Neutrophil (primary cell): Measurements from ENCODE around the gene CCDC122.

Source experiments
- H3K27ac ChIP-seq: fragments of 200-600 bp; sonication (generic); 2 replicates; pipeline ENCODE4 v1.5.1; 2016; ENCODE audit warnings: mild to moderate bottlenecking, moderate library complexity
- H3K27me3 ChIP-seq: fragments of 200-600 bp; sonication (generic); 2 replicates; pipeline ENCODE4 v1.6.0; 2016; ENCODE audit warnings: mild to moderate bottlenecking
- H3K36me3 ChIP-seq: fragments of 200-600 bp; sonication (generic); 2 replicates; pipeline ENCODE4 v1.5.1; 2017
- H3K4me1 ChIP-seq, 2 experiments: fragments of 200-600 bp in 1 of 2; sonication (generic) in 1 of 2; 1 replicate in 1 of 2; 2 replicates in 1 of 2; pipeline versions ENCODE4 v1.5.1 to v1.6.1; 2013 to 2016; ENCODE audit warnings: low read depth in 1 of 2, low read length in 1 of 2, mild to moderate bottlenecking in 1 of 2, moderate library complexity in 1 of 2; ENCODE audit not compliant: control insufficient read depth in 1 of 2, insufficient read depth in 1 of 2
- H3K4me3 ChIP-seq, 2 experiments: fragments of 200-600 bp in 1 of 2; sonication (generic) in 1 of 2; 1 replicate in 1 of 2; 2 replicates in 1 of 2; pipeline ENCODE4 v1.5.1; 2013 to 2016; ENCODE audit warnings: low read depth in 1 of 2, low read length in 1 of 2, mild to moderate bottlenecking in 1 of 2, moderate library complexity in 1 of 2
- H3K9me3 ChIP-seq: fragments of 200-600 bp; sonication (generic); 2 replicates; pipeline ENCODE4 v1.5.1; 2016
- CTCF ChIP-seq: fragments of 200-600 bp; sonication (generic); IDR thresholded peaks from 2 replicates; pipeline ENCODE4 v1.5.1; 2016; ENCODE audit warnings: antibody characterized with exemption

The CCDC122 gene

GRCh38 chr13:43786472-43786765 is 93.1 kb downstream of the CCDC122 start:
- no peaks in the 10 kb centered on the region for H3K36me3 ChIP-seq
- peak overlapping the region in 1 of 2 experiments; percentile 35 for H3K4me3 ChIP-seq
- no peaks in the 10 kb centered on the region for H3K9me3 ChIP-seq
- H3K4me1 ChIP-seq, result peaks cover 10 to 21% of the 10 kb centered on the region in 2 experiments
- TF ChIP-seq CTCF, result no peak
- H3K27me3 ChIP-seq, result peaks cover 96% of the 10 kb centered on the region
- H3K27ac ChIP-seq, result no peak overlapping the region
